Measurements from ENCODE around the gene SAAL1. TPM values are rescaled to one million over a fixed set of nuclear protein-coding genes. Genes with fewer than 3 reads are reported as not detected.

Gene SAAL1
- total RNA-seq, result 15.1 and 17.0 TPM in 2 replicates

DNA sequence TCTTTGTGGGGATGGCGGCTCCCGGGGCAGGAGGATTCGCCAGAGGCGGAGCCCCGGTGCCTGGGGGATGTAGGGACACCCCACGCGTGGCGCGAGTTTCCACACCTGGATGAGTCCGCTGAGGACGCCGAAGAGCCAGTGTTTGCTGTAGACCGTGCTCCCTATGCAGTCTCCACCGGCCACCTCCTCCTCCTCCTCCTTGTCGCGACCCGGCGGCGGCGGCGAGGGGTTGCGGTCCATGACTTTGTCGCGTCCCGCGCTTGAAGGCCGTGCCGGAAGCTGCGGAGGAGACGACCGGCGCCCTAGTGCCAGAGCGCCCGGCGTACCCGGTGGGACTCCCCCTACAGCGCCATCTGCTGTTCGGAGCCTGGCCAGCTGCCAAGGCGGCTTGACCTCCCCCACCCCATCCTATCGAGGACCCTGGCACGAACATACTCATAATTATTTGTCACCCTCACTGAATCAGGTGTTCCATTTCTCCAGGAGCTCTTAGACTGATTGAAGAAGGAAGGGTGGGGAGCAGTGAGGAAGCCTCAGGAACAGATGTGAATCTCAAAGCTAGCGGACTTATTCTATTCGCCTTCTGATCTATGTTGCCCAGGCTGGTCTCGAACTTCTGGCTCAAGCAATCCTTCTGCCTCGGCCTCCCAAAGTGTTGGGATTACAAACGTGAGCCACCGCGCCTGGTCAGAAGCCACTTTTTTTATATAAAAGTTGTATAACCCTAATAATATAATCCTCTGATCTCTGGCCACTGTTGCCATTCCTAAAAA, at the start of gene SAAL1:
Gene SAAL1, minus strand, starts transcription at position 281 of the 773 bp plus-strand sequence. Its CDS starts 41 bp downstream, at position 240.

DNA sequence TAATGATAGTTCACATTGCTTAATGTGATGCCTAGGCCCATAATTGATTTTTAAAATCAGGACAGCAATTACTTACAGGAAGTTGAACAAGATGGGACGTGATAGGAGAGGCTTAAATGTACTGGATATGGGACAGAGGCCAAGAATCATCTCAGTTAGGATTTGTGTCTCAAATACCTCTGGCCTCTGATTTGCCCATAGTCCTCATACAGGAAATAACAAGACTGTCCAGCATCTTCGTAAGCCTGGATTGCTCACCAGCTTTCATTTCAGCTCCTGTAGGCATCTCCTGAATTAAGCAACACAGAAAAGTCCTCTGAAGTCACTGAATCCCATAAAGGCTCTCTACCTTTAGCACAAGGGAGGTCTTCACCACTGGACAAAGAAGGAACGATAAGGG, 26.5 kb upstream of the SAAL1 start, which contains the start of gene MRGPRX3:
Gene MRGPRX3, plus strand, starts transcription at position 231 of the 400 bp plus-strand sequence. CDS start 4,632 bp downstream, outside the sequence.

DNA sequence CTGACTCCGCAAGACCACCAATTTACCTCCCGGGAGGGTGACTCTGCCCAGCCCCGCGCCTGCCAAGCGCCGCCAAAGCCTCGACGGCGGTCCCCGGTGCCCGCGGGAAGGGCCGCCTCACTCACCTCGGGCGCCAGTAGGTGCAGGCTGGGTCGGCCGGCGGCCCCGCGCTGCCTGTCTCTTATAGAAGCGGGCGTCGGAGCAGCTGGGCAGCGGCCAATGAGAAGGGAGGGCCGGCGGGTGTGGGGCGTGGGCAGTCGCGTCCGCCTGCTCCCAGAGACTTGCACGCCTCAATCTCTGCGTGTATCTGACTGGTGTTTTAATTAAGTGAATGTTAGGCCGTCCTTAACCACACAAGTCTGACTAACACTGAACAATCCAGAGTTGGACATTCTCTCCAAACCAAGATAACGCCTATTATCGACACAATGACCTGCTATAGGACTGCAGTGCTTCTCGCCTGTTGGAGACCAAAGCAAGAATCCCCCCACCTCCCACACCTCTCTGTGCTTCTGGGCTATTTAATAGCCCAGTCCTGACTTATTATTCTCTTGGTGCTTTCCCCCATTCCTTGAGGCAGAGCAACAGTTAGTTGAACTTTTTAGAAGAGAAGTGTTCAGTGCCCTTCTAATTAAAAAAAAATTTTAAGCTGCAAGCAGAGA, 59.6 kb downstream of the SAAL1 start, which contains the start of gene TPH1:
Gene TPH1, minus strand, starts transcription at position 154 of the 662 bp plus-strand sequence. CDS start 5,507 bp downstream, outside the sequence.

Small RNAs within 50 kb of the gene (small RNA-seq; reads per million reads assigned to genes)
- not detected for gene HIGD1AP5

Other genes with a start within 250 kb of the SAAL1 start
- 27.1 and 28.7 TPM in 2 replicates for gene SERGEF, start 93.0 kb downstream of the SAAL1 start, total RNA-seq
- 0.52 and 1.6 TPM in 2 replicates for gene TPH1, start 59.8 kb downstream of the SAAL1 start, total RNA-seq
- 0.22 TPM in 1 of 2 replicates, not detected in the other for gene MRGPRX3, start 26.5 kb upstream of the SAAL1 start, total RNA-seq
- gene MRGPRX4, start 66.8 kb upstream of the SAAL1 start, total RNA-seq, result not detected in 2 replicates
- not detected in 2 replicates for gene SAA4, start 130.7 kb upstream of the SAAL1 start, total RNA-seq
- 0.13 TPM in 1 of 2 replicates, not detected in the other for gene SAA2, start 142.6 kb upstream of the SAAL1 start, total RNA-seq
- 0.32 and 0.39 TPM in 2 replicates for gene SAA1, start 160.2 kb upstream of the SAAL1 start, total RNA-seq
- 34.8 and 49.5 TPM in 2 replicates for gene HPS5, start 216.1 kb upstream of the SAAL1 start, total RNA-seq
- gene GTF2H1, start 216.5 kb upstream of the SAAL1 start, total RNA-seq, result 102 and 110 TPM in 2 replicates

Data from articular chondrocyte of knee joint (primary cell).